GM12892 (cell line): ENCODE data around the gene DPYSL4.
A peak's percentile ranks its signal among the peaks of the same experiment; 100 is the strongest.
"Not testable (repeated sequence)": the region's sequence is repeated elsewhere in the genome, so short reads cannot be mapped to it uniquely, and the experiment has no call there.

Source experiments
- DNase-seq: peaks from one replicate; pipeline ENCODE4 v3.0.0; 2011; ENCODE audit not compliant: insufficient read length
- FAIRE-seq: peaks from 2 replicates; lab custom pipeline; 2011; peaks lifted over from hg19 to GRCh38; lab: Jason Lieb, UNC
- POLR2A ChIP-seq: IDR thresholded peaks from 2 replicates; pipeline ENCODE4 v1.6.1; 2011; ENCODE audit warnings: low read depth, low read length, control low read depth
- POLR2AphosphoS5 ChIP-seq: IDR thresholded peaks from 2 replicates; pipeline ENCODE4 v1.6.1; 2011; ENCODE audit warnings: low read depth, low read length, control low read depth
- TAF1 ChIP-seq: IDR thresholded peaks from 2 replicates; pipeline ENCODE4 v1.6.1; 2011; ENCODE audit warnings: low read depth, mild to moderate bottlenecking, control low read depth, low read length, borderline replicate concordance

DPYSL4 gene

DNA sequence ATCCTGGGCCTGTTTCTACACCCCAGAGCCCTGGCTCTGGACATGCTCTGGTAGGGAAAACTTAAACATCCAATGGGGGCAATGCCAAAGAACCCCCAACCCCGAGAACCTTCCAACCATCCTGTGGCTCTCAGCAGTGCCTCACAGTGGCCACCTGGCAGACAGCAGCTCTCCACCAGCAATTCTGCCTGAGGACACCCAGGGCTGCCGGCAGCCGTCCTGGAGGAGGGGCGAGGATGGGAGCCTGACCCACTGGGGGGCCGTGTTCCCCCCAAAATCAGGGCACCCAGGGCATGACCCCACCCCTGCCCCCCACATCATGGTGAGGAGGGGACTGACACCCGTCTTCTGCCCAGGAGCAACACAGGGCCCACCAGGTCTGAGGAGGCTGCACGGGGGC, 32.7 kb downstream of the DPYSL4 start:
- TF ChIP-seq POLR2A (no peak), POLR2AphosphoS5 (no peak), TAF1 (no peak)
- DNase-seq (no peak), FAIRE-seq (no peak)

DNA sequence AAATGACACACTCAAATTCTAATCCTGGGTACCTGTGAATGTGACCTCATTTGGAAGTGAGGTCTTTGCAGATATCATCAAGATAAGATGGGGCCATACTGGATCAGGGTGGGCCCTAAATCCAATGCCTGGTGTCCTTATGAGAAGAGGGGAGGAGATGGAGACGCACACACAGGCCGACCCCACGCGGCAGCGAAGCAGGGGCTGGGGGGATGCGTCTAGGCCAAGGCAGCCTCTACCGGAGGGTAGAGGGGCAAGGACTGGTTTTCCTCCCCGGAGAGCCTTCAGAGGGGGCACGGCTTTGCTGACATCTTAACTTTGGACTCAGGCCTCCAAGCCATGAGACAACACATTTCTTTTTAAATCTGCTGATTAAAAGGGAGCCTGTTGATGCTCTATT, 33.3 kb downstream of the DPYSL4 start:
- TF ChIP-seq TAF1 (no peak), POLR2AphosphoS5 (no peak), POLR2A (no peak)
- FAIRE-seq (no peak), DNase-seq (no peak)

DNA sequence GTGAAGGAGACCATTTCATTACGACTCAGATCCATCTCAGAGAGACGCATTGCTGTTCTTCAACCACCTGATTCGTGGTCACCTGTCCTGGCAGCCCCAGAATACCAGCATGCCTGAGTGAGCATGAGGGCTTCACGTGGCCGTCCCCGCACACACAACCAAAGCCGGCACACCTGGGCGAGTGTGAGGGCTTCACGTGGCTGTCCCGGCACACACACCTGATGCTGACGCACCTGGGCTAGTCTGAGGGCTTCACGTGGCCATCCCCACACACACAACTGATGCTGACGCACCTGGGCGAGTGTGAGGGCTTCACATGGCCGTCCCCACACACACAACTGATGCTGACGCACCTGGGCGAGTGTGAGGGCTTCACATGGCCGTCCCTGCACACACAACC, 34.2 kb downstream of the DPYSL4 start:
- FAIRE-seq, DNase-seq: not testable (repeated sequence)

DNA sequence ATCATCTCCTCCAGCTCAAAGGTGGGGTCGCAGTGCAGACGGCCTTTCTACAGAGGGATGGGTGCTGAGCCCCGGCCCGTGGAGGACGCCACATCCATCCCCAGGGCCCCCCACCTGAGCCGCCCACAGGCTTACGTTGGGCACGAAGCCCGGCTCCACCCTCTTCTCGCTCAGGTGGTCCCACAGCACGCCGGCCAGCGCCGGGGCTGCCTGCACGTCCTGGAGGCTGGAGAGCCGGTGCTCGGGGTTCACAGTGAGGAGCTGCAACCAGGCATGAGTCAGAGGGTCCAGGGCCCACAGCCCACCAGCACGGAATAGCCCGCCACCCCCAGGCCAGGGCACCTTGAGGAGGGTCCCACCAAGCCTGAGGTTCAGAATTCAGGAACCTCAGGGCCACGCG, 36.0 kb downstream of the DPYSL4 start:
- TF ChIP-seq POLR2A (no peak), TAF1 (no peak), POLR2AphosphoS5 (no peak)
- DNase-seq: no peak
- FAIRE-seq: no peak

DNA sequence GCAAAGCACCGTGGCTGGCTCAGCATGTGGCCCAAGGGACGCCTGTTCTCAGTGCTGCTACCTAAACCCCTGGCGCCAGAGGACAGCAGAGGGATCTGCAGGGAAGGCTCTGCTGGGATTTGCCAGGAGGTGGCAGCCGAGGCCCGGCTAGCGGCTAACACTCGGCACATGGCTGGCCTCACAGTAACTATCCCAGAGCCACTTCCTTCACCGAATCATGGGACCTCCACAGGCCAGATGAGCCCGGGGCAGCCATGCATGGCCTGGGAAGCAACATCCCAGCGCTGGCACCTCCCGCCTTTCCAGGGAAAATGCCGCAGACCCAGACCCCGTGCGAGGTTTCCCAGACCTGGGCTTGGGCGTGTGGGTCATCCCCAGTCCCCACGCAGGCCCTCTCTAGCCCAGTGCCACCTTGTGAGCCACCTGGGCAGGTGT, 36.4 kb downstream of the DPYSL4 start:
- FAIRE-seq: no peak
- DNase-seq: peak; percentile 77
- no peak for TF ChIP-seq POLR2AphosphoS5
- TF ChIP-seq POLR2A: no peak
- TF ChIP-seq TAF1: no peak

DNA sequence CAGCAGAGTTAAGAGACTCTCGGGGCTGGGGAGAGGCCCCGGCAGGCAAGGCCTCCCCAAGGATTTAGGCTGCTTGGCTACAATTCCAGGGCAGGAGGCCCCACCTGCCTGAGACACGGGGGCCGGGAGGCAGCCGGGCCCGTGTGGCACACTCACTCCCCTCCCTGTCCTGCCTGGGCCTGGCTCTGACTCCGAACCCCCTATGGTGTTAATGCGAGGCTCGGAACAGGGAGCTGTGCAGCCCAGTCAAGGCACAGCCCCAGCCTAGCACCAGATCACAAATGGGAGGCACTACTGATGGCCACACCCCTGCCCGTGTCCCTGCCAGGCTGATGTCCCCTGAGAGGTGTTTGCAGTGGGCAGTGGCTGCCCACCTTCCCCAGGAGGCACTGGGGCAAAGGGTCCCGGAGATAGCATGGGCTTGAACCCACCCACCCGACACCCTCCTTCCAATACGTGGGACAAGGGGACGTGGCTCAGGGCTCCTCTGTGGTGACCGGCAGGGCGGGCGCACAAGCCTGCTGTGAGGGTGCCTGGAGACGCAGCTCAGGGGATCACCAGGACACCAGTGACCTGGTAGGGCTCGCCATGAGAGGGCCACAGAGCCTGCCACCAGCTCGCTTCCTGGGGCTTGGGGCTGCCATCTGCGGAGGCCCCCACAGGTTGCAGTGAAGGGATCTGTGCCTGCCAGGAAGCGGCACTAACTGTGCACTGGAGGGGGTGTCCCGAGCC, 37.0 kb downstream of the DPYSL4 start:
- TF ChIP-seq POLR2AphosphoS5 (no peak), POLR2A (no peak), TAF1 (no peak)
- no peak for DNase-seq
- FAIRE-seq: no peak

DNA sequence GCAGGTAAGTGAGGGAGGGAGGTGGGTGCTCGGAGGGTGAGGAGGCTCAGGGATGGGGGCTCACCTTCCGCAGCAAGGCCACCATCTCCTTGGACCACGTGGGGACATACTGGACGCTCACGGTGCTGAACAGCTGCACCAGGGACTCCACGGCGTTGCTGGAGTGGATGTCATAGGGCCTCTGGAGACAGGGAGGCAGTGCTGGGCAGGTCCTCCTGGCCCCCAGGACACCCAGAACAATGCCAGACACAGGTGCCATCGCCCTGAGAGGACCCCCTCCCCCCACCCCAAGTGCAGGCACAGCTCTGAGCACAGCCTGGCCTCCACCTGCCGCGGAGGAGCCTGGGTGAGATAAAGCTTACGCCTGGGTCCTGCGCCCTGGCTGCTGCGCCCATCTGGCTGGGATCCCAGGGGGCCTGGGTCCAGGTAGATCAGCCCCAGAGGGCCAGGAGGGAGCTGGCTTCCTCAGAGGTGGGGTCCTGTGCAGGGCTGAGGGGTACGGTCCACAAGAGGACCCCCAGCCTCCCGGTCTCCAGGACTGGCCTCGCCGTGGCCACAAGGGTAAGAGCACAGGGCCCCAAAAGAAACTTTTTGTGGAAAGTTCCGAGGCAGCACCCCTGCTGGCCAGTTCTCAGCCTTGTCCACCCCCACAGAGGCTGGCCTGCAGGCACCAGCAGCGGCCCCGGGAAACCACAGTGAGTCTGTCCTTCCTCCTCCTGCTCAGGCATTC, 37.8 kb downstream of the DPYSL4 start:
- no peak for FAIRE-seq
- TF ChIP-seq TAF1 (no peak), POLR2AphosphoS5 (no peak), POLR2A (no peak)
- DNase-seq: no peak

DNA sequence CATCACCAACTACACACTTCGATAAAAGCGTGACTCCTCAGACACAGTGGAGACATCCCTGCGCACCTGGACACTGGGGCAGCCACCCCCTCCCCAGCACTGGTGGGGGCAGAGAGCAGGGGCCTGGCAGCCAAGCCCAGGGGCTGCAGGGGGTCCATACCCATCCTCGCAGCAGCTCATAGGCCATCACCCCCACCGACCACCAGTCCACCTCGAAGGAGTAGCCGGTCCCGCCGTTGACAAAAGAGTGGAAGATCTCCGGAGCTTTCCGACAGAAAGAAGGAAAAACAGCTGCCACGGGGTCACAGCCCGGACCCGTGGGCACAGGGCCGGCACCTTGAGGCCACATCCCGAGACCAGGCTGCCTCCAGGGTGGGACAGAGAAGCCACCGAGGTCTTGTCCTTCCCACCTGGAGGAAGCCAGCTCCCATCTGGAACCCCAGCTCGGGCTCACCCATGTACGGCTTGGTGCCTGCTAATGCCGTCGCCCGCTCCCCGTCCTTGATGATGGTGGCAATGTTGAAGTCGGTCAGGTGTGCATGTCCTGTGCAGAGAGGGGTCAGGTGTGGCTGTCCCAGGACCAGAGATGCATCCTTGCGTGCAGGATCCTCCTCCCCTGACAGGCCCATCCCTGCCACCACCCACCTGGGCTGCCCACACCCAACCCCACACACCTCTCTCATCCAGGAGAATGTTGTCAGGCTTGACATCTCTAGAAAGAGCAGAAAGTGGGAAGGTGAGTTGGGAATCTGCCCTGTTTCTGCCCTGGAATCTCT, 38.5 kb downstream of the DPYSL4 start:
- FAIRE-seq: no peak

DNA sequence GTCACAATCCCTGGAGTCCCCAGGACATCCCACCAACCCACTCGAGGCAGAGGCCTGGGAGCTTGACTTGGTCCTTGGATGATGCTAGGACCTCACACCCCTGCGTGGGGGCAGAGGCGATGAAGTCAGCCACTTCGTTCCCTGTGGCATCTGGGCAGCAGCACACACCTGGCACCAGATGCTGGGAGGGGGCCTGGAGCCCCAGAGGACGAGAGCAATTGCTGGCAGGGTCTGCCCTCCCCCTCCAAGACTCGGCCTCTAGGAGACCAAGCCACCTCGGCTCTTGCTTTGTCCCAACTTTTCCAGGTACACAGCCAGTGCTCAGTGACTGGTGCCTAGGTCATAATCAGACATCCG, 39.1 kb downstream of the DPYSL4 start:
- DNase-seq (no peak), FAIRE-seq (no peak)
- TF ChIP-seq POLR2AphosphoS5 (no peak), POLR2A (no peak), TAF1 (no peak)

More for the DNA sequence above, 38.5 kb downstream of the DPYSL4 start:
- TF ChIP-seq TAF1 (no peak), POLR2AphosphoS5 (no peak), POLR2A (no peak)
- DNase-seq: no peak

DNA sequence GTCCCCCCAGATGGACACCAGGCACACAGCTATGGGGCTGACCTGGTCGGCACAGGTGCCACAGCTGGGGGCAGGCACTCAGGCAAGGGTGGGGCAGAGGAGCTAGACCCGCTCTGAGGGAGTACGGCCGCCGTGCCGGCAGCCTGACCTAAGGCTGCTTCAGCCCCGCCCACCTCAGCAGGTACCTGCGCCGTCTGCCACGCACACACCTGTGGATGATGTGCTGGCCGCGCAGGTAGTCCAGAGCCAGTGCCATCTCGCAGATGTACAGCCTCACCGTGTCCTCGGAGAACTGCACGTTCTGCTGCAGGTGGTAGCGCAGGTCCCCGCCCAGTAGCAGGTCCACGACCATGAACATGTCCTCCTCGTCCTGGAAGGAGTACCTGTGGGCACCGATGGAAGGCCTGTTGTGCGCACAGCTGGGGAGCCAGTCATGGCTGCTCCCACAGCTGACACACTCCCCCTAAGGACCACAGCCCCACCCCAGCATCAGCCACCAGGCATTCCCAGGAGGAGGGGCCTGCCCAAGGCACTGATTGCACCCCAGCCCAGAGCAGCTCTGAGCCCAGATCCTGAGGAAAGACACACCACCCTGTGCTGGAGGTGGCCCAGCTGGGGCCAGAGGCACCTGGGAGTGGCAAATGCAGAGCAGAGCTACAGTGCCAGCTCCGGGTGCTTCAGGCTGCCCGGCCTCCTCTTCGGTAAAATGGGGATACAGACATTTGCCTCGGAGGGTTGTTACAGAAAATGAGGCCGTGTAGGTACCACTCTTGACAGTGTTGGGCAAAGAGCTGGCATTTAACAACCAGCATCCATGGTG, 40.0 kb downstream of the DPYSL4 start:
- FAIRE-seq (no peak), DNase-seq (no peak)
- TF ChIP-seq POLR2AphosphoS5 (no peak), TAF1 (no peak), POLR2A (no peak)

DNA sequence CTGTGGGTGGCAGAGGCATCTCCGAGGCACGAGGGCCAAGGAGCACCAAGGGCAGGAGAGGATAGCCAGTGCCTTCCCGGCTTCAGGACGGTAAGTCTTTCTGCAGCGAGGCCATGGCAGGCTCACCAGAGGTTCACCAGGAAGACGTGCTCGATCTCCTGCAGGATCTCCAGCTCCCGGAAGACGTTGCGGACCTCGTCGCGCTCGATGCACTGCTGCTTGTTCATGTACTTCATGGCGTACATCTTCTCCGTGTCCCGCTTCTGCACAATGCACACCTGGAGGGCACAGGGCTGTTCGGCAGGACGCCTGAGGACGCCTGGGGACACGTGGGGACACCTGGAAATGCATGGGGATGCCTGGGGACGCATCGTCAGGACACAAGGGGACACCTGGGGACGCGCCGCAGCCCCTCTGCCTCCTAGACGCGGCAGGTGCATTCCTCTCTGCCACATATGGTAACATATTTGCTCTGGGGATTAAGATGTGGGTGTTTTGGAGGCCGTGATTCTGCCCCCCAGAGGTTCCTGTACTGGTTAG, 41.2 kb downstream of the DPYSL4 start:
- FAIRE-seq (no peak), DNase-seq (no peak)
- no peak for TF ChIP-seq POLR2AphosphoS5
- no peak for TF ChIP-seq TAF1
- no peak for TF ChIP-seq POLR2A
